GM18502 (cell line): ENCODE results near the gene MVB12B.
"Not testable (repeated sequence)": the region's sequence is repeated elsewhere in the genome, so short reads cannot be mapped to it uniquely, and the experiment has no call there.

ENCODE experiments used
- ATAC-seq: cut with Tn5 transposase; IDR thresholded peaks from one replicate; pipeline ENCODE4 v1.9.1; 2021; ENCODE audit warnings: mild to moderate bottlenecking; ENCODE audit not compliant: unreplicated experiment, poor library complexity

MVB12B gene

DNA sequence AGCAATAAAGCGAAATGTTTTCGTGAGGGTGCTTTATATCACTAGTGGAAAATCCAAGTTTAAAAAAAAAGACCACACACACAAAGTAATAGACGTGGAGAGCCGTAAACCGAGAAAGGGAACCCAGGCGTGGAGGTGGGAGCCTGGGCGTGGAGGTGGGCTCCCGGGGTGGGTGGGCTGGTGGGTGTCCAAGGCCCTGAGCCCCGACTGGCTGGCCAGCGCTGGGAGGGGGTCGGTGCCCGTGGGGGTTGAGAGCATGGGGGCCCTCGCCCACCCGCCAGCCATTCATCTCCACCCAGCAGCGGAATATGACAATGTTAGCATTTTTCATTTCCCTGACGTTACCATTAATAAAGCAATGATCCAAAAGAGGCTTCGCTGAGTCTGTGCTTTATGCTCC lies 135.0 kb downstream of the MVB12B start:
- ATAC-seq = no peak

DNA sequence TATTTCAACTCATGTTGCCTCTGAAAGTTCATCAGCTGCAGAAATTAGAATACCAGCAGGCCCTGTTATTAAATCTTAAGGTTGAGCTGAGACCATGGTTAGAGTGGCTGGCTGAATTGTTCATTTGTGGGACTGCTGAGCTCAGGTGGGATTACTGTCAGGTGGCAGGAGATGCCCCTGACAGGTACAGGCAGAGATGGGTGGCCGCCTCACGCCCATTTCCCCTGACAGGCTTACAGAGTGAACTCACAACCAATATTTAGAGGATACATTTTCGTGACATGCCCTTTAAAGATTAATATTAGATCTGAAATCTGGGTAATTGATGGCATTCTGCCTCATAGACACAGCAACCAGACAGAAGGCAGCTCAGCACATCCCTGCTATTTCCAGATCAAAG lies 136.0 kb downstream of the MVB12B start:
- no peak for ATAC-seq

DNA sequence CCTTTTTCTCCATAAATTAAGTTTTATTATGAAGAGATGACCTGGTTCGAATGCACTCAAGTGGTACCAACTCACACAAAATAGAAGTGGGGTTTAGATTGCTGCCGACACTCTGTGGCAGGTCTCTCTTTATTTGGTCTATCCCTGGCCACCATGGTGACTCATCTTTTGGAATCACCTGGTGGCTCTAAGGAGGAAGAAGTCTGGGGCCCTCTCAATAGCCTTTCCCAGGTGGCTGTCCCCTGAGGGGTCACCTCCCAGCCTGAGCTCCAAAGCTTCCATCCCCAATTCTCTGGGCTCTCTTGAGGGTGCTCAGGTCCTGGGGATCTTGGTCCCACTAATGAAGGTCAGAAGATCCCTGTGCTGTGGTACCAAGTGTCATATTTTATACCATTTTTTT lies 136.8 kb downstream of the MVB12B start:
- ATAC-seq = no peak

DNA sequence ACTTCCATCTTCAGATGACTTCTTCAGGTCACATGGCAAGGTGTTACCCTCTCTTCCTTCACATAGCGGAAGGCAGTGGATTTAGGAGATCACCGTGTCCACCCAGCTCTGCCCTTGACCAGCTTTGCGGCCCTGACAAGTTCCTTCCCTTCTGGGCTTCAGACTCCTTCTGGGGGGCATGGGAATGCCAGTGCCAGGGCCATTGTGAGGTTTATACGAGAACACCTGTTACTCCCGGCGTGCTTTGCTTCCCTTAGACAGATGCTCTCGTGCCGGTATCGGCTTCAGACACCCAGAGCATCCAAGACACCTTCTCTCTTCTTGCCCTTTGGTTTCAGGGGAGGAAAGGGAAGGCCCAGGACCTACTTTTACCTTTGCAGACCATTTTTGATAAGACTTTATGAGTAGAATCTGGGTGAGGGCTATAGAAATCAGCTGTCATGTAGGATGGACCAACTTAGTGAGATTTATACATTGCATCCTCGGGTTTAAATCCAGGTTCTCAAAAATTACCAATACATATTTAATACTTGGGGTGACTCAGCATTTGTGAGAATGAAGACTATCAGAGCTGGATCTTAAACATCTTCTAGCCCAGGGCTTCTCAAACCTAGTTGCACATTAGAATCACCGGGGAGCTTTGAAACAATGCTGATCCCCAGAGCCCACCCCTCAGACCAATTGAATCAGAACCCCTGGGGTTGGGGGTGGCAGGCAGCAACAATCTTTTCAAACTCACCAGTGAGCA lies 138.2 kb downstream of the MVB12B start:
- no peak for ATAC-seq

DNA sequence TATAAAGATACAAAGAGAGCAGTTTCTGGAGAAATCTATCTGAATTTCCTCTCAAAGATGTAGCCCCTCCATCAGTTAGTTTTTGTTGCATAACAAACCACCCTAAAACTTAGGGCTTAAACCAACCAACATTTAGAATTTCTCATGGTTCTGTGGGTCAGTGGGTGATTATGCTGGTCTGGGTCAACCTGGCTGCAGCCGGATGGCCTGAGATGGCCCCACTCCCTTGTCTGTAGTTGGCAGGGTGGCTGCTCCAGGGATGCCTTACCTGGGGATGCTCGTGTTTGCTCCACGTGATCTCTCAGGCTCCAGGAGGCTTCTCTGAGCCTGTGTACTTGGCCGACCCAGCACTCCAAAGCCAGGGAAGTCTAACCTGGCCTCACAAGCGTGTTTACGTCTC lies 139.3 kb downstream of the MVB12B start:
- ATAC-seq = no peak

DNA sequence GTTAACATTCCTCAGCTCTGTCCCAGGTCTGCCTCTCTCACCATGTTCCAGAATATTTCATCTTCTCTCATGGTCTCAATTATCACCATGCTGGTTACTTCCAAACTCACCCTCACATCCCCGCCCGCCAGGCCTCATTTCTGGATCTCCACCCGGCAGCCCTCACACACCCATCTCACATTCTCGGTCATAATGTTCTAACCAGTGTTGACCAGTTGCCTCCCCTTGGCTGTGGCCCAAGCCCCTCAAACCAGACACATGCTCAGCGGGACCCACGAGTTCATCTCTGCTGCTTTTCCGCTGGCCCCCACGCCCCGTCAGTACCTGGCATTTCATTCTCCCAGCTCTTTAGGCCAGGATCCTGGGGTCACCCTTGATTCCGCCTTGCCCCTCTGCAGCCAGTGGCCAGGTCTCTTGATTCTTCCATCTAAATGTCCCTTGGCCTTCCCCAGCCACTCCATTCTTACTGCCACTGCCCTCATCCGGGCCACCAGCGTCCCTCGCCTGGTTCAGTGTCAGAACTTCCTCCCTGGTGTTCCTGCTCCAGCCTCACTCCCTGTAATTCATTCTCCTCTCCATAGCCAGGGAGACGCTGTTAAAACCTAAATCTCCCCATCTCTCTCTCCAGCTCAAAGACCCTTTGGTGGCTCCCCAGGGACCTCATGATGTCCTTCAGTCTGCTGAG lies 141.7 kb downstream of the MVB12B start:
- ATAC-seq = no peak

DNA sequence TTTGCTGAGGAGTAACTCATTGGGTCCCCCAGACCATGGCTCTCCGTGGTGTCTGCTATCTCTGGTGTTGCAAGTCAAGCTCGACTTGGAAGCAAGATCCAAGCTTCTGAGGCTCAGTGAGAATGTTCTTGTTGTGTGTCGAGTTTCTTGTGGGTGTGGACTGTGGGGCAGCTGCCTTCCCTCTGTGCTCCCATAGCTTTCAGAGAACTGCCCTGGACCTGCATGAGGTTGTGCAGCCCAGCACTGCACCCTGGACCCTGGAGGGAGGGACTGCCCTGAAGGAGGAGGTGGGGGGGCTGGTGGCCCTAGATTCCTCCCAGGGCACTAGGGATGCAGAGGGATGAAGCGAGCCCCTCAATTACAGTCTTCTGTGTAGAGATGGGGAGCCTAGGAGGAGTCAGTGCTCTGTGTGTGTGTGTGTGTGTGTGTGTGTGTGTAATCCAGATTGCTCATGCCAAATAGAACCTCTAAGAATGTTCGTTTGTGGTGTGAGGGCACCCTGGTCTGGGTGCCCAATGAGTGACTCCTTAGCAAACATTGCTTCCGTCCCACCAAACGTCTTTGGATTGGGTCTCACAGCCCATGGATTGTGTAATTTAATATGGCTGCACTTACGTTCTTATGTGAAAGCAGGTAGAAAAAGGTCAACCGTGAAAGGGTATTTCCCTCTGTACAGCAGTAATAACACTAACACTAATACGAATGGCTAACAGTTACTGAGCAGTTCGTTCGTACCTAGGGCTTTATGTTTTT lies 143.8 kb downstream of the MVB12B start:
- ATAC-seq = peak; percentile 48

DNA sequence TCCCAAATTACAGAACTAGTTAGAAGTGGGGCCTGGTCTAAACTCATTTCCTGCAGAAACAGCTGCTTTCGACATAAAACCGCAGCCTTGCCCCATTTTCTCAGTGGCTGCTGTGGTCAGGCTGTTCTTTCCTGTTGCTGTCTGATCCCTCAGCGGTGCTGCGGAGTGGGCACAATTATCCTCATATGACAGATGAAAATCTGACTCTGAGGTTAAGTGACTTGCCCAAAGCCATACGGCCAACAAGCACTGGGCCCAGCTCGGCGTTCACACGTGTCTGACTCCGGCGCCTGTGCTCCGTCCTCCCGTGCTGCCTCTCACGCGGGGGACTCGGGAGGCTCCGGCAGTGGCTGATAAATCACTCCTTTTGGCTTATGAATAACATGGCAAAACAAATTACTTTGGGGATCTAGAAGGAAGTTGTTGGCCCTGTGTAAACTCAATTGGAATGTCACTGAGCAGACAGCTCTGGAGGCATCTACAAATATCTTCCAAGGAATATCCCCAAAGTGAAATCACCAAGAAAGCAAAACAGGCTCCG lies 144.5 kb downstream of the MVB12B start:
- peak; percentile 65 for ATAC-seq

DNA sequence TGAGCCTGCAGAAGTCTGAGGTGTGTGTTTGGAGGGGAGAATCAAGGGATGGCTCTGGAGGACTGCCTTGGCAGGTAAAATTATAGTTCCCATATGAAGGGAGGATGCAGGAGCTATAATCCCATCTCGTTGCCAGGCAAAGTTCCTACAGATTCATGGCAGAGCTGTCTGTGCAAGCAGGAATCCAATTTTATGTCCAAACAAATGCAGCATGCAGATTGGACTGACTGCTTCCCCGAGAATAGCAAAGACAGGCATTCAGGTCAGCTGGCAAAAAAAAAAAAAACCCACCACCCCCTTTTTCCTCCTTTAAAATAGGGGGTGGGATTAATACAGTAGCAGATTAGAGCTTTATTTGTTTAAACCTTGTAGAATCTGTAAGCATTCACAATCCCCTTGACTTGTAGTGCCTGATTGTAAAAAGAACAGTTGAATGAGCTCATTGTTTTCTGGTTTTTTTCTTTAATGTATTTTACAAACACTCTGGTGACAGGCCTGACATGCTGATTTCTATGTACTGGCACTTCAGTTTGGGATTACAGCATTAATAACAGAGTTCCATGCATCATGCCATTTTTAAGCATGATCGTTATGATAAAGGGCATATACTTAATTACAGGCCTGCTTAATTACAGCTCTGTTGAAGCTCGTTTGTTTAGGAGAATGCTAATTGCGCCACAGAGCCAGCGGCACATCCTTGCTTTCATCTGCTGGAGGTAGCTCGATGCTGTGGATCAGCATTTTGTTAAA lies 145.7 kb downstream of the MVB12B start:
- ATAC-seq = no peak

DNA sequence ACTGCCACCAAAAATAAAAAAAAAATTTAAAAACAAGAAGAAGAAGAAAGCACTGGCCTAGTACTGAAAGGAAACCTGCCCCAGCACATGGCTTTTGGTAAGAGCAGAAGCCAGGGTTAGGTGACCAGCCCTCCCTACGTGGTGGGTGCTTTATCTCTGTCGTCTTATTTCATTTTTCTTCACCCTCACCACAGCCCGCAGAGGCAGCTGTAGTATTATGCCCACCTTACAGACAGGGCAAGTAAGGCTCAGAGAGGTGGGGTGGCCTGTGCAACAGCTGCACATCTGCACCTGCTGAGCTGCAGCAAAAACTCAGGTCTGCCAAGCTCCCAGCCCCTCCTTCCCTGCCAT lies 146.3 kb downstream of the MVB12B start:
- no peak for ATAC-seq

DNA sequence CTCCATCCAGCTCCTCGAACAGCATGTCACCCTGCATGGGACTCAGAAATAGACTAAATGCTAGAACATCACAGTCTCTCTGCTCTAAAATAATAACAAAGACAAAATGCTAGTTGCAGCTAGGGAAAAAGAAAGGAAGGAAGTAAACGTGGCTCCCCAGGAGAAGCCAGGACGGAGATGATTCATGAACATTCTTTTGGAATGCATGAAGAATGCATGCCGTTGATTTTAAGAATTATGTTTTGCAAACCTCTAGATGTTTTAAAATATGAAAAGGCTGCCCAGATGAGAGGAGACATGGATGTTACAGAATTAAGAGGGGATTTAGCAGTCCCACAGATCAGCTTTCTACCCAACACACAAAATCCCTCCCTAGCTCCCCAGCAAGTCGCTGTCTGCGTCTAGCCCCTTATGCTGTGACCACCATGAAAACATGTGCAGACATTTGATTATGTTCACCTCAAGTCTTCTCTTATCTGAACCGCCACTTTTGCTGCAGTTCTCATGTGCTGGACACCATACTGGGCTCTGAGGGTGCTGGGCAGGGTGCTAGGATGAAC lies 147.7 kb downstream of the MVB12B start:
- ATAC-seq = no peak

DNA sequence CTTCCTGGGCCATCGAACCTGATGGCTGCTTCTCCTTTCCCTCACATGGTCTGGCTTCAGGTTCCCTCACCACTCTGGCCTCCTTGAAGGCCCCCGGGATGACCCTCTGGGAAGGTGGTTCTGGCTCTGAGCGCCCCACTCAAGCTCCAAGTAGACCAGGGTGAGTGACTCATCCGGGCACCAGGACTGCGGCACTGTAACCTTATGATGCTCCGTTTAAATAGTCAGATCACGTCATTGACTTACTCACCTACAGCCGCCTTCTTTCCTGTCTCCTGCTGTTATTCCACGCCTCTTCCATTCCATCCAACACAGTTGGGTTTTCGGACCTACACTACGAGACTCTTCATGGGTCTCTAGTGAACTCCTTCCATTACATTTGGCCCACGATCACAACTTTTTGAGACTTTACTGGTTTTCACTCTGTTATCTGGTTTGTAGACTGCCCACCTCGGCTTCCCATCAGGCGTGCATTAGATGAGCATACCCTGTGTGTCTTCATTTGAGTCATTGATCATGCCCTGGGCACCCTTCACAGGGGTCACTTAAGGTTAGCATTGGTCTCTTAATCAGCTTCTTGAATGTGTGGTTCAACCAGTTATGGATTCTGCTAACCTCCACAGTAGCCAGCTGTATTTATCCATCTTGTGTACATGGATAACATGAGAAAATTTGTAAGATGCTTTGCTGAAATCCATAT lies 148.3 kb downstream of the MVB12B start:
- ATAC-seq = no peak

DNA sequence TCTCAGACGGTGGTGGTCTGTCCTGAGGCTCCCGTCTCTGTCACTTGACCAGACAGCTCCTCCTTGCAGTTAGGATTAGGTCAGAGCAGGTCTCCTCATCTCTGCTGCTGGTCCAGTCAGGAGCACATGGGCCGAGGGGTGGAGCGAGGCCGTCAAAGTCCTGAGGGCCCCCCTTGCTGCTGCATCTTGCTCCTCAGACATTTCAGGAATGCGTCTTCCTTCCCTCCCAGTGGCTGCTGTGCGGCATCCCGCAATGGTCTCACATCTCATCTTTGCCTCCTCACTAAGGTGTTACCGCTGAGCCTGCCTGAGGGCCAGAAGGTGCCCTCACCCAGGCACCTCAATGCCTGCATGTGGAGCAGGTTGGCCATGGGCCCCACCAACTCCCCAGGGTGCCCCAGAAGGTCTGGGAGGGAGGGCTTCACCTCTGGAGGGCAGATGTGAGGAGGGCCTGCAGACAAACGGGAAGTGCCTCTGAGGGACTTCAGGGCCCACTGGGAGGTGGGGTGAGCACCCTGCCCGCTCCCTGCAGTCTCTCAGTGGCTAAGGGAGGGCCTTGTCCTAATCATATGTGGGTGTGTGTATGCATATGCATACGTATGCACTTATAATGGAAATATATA lies 149.4 kb downstream of the MVB12B start:
- no peak for ATAC-seq

DNA sequence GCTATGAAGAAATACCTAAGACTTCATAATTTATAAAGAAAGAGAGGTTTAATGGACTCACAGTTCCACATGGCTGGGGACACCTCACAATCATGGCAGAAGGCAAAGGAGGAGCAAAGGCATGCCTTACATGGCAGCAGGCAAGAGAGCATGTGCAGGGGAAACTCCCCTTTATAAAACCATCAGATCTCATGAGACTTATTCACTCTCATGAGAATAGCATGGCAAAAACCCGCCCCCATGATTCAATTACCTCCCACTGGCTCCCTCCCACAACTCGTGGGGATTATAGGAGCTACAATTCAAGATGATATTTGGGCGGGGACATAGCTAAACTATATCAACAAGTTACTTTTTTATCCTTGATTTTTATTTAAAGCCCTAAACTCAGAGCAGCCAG lies 150.8 kb downstream of the MVB12B start:
- not testable (repeated sequence) for ATAC-seq

DNA sequence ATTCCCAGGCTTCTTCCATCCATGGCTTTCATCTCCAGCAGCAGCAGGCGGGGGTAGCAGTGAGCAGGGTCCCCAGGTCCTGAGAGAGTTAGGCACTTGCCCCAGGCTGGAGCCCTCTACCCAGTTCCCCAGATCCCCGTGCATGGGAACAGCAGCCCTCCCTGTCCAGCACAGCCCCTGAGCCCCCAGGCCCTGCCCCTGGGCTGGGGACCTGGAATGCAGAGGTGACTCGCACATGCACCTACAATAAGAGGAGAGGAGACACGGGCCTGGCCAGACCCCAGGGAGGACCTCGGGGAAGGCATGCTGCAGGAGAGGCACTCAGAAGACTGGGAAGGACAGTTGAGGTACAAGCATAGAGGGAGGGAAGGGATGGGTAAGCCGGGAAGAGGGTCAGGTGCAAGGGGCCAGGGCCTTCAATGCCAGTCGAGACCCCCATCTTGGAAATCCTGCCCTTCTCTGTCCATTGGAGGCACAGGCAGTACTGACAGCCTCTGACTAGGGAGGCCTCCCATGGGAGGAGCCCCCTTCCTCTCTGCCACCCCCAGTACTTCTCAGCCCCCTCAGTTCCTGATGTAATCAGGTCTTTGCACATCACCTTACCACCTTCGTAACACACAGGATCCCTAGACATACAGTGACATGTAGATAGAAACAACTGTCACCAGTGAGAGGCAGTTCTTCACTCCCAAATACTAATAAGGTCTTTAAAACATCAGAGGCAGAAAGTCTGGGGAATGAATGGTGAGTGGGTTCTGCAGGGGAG lies 151.8 kb downstream of the MVB12B start:
- no peak for ATAC-seq

DNA sequence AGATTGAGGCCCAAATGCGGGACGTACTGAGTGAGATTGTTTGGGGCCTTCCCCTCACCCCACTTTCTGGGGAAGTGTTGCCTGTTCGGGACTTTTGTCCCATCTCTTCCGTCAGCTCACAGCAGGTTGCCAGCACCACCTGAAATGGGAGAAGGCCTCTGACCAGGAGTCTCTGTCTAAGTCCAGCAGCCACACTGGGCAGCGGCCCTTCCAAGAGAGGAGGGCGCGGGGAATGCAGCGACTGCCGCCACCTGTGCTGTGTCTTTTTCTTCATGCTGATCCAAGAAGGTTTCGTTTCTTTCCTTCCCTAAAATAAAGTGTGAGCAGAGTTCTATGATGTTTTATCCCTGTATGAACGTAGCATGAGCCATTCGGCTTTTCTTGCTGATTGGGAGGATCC lies 152.9 kb downstream of the MVB12B start:
- no peak for ATAC-seq

DNA sequence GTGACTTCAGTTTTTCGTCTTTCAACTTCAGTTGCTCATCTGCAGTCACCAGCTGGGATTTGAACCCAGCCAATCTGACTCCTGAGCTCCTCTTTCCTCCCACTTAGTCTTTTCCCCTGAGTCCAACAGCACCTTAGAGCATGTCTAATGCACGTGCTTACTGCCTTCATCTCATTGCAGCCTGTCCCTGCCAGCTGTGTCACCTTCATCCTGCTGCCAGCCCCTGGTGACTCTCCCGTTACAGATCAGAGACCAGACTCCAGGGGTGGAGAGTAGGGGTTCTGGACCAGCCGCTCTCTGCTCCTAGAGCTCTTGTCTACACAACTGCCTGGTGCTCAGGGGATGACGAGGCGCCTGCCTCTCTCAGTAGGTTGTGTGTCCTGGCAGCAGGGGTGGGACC lies 154.2 kb downstream of the MVB12B start:
- no peak for ATAC-seq

DNA sequence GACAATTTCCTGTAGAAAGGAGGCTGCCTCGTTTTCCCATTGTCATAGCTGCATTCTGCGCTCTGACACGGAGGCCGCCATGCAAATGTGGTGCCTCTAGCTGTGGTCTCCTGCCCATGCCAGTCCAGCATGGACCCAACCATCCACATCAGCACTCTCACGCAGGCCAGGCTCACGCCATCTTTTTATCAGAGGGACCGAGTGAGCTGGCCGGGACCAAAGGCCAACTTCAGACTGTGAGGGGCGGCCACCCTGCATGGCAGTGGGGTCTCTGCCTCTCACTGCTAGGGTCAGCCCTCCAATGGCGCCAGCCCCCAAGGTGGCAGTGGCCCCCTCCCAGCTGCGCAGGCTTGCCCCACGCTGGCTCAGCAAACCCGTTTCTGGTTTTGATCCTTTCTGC lies 155.2 kb downstream of the MVB12B start:
- no peak for ATAC-seq
